Uterus (tissue), 4 donors: ENCODE results near the gene ANKRD40CL. TPM values are rescaled to one million over a fixed set of nuclear protein-coding genes. Genes with fewer than 3 reads are reported as not detected.

ENCODE experiments used
- DNase-seq, 2 donors: peaks; one replicate each; pipeline ENCODE4 v3.0.0-alpha.2; 2019 to 2020
- H3K27ac ChIP-seq, 2 donors: fragments of 200-600 bp; sonication (generic); 1 replicate in 1 of 2; 2 replicates in 1 of 2; pipeline ENCODE4 v1.5.1; 2016 to 2018
- H3K27me3 ChIP-seq, 2 donors: fragments of 200-600 bp; sonication (generic); one replicate each; pipeline ENCODE4 v1.5.1; 2018 to 2019; ENCODE audit warnings: control low read depth in 1 of 2
- H3K36me3 ChIP-seq, 2 donors: fragments of 200-600 bp; sonication (generic); one replicate each; pipeline ENCODE4 v1.5.1; 2019; ENCODE audit warnings: control low read depth in 1 of 2
- H3K4me1 ChIP-seq, 2 donors: fragments of 200-600 bp; sonication (generic); one replicate each; pipeline ENCODE4 v1.5.1; 2018 to 2019; ENCODE audit warnings: control low read depth in 1 of 2
- H3K4me3 ChIP-seq, 2 donors: fragments of 200-600 bp; sonication (generic); 1 replicate in 1 of 2; 2 replicates in 1 of 2; pipeline ENCODE4 v1.5.1; 2018 to 2019; ENCODE audit warnings: mild to moderate bottlenecking in 1 of 2
- H3K9me3 ChIP-seq, 2 donors: fragments of 200-600 bp; sonication (generic); one replicate each; pipeline ENCODE4 v1.5.1; 2019; ENCODE audit warnings: control low read depth in 1 of 2
- POLR2A ChIP-seq, 2 donors: fragments of 450-650 bp; IDR thresholded peaks; one replicate each; pipeline ENCODE4 v1.6.1; 2016; ENCODE audit warnings: antibody characterized with exemption in 2 of 2, mild to moderate bottlenecking in 1 of 2, moderate library complexity in 1 of 2
- intact Hi-C: fragments of 100-400 bp; cut with DNase I; formaldehyde crosslinking; loops from one replicate; pipeline ENCODE4 v1.15.1; 2023; ENCODE audit warnings: low total_unique reads
- microRNA-seq: library from miRNA; unstranded; fragments of <30 nt; microRNA quantifications from one replicate; pipeline ENCODE4, GENCODE V29; 2016; ENCODE audit warnings: borderline microRNAs expressed, borderline replicate concordance
- small RNA-seq: library from RNA; depleted of rRNA; stranded (forward); fragments of <200 nt; gene quantifications from one replicate; pipeline ENCODE3, GENCODE V24; 2016
- total RNA-seq, 4 donors: library from RNA; depleted of rRNA in 3 of 4; stranded (reverse); fragments of >200 nt in 3 of 4; gene quantifications; one replicate each; pipeline versions ENCODE4 v1.1.0 to v1.2.4, GENCODE V29; 2014 to 2023
- TF ChIP-seq, protein P1 (sequence below), 4 experiments: fragments of 200-600 bp in 2 of 4; fragments of 450-650 bp in 2 of 4; sonication (generic) in 2 of 4; IDR thresholded peaks; one replicate each; pipeline ENCODE4 v1.5.1; 2016 to 2019; ENCODE audit warnings: antibody characterized with exemption in 4 of 4, mild to moderate bottlenecking in 2 of 4, moderate library complexity in 1 of 4
- donor health status: DM: yes; HTN: yes; CAD: no.

The ANKRD40CL gene
- total RNA-seq, 4 donors from 2014 or later, result not detected

DNA sequence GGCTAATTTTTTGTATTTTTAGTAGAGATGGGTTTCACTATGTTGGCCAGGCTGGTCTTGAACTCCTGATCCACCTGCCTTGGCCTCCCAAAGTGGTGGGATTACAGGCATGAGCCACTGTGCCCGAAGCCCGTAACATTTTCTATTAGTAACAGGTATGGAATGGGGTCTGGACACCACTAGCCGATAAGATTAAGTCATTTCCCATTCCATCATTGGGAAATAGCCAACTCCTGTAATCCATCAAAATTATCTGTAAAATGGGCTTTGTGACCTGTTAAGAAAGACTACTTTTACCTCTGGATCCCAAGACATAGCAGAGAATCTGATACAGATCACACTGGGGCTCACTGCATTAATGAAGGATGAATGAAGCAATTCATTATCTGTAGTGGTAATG, 51.8 kb downstream of the ANKRD40CL start:
- DNase-seq, result no peak
- no peak for TF ChIP-seq POLR2A (IDR thresholded peaks at IDR 0.05)
- TF ChIP-seq, protein P1, sequence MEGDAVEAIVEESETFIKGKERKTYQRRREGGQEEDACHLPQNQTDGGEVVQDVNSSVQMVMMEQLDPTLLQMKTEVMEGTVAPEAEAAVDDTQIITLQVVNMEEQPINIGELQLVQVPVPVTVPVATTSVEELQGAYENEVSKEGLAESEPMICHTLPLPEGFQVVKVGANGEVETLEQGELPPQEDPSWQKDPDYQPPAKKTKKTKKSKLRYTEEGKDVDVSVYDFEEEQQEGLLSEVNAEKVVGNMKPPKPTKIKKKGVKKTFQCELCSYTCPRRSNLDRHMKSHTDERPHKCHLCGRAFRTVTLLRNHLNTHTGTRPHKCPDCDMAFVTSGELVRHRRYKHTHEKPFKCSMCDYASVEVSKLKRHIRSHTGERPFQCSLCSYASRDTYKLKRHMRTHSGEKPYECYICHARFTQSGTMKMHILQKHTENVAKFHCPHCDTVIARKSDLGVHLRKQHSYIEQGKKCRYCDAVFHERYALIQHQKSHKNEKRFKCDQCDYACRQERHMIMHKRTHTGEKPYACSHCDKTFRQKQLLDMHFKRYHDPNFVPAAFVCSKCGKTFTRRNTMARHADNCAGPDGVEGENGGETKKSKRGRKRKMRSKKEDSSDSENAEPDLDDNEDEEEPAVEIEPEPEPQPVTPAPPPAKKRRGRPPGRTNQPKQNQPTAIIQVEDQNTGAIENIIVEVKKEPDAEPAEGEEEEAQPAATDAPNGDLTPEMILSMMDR (IDR thresholded peaks at IDR 0.05), result no peak
- Histone ChIP-seq H3K27me3 (no peaks in the 10 kb centered on the region), H3K4me1 (no peaks in the 10 kb centered on the region), H3K27ac (no peak overlapping the region), H3K36me3 (no peaks in the 10 kb centered on the region), H3K4me3 (no peak overlapping the region), H3K9me3 (no peaks in the 10 kb centered on the region)
- intact Hi-C loops, result no loop called here

DNA sequence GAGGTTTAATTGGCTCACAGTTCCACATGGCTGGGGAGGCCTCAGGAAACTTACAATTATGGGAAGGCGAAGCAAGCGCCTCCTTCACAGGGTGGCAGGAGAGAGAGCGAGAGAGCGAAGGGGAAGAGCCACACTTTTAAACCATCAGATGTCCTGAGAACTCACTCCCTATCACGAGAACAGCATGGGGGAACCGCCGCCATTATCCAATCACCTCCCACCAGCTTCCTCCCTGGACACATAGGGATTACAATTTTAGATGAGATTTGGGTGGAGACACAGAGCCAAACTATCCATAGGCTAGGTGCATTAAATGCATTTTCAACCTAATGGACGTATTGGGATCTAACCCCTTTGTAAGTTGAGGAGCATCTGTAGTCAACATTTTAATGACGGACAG, 54.7 kb downstream of the ANKRD40CL start:
- no peak for DNase-seq
- H3K4me3 ChIP-seq, result no peak overlapping the region
- H3K27ac ChIP-seq, result no peak overlapping the region
- H3K27me3 ChIP-seq, result no peaks in the 10 kb centered on the region
- no peaks in the 10 kb centered on the region for H3K9me3 ChIP-seq
- H3K4me1 ChIP-seq, result peaks cover 8 to 14% of the 10 kb centered on the region in 2 donors
- no peak for TF ChIP-seq POLR2A (IDR thresholded peaks at IDR 0.05)
- TF ChIP-seq, protein P1 (IDR thresholded peaks at IDR 0.05), result no peak
- intact Hi-C loops, result no loop called here
- no peaks in the 10 kb centered on the region for H3K36me3 ChIP-seq

Small RNAs within 50 kb of the gene (microRNA-seq; reads per million reads assigned to microRNA genes)
- not detected for gene MIR8059

Small RNAs within 50 kb of the gene (small RNA-seq; reads per million reads assigned to genes)
- gene AC005921.1 (not detected), gene MIR8059 (not detected)

Other genes starting within 250 kb of the ANKRD40CL start
- gene EPN3, start 234.8 kb downstream of the ANKRD40CL start, total RNA-seq, result 10 to 100 TPM in 1 of 4 donors, under 1 TPM in 1, not detected in 2; 0.30 to 41.1 TPM
- gene SPATA20, start 220.3 kb downstream of the ANKRD40CL start, total RNA-seq, result 10 to 100 TPM; 39.7 to 57.2 (median 46.2) TPM
- gene CACNA1G, start 206.8 kb downstream of the ANKRD40CL start, total RNA-seq, result 10 to 100 TPM in 2 of 4 donors, under 1 TPM in 2; under 0.01 to 28.9 (median 6.0) TPM
- gene ABCC3, start 132.6 kb downstream of the ANKRD40CL start, total RNA-seq, result 1 to 10 TPM; 1.2 to 4.5 (median 2.6) TPM
- 10 to 100 TPM; 15.0 to 58.0 (median 31.3) TPM for gene ANKRD40, start 59.6 kb downstream of the ANKRD40CL start, total RNA-seq
- gene LUC7L3, start 47.9 kb downstream of the ANKRD40CL start, total RNA-seq, result 100 to 1,000 TPM in 3 of 4 donors, 10 to 100 TPM in 1; 98.1 to 221 (median 163) TPM
- 1 to 10 TPM in 1 of 4 donors, under 1 TPM in 1, not detected in 2; 0.73 to 6.0 TPM for gene WFIKKN2, start 68.1 kb upstream of the ANKRD40CL start, total RNA-seq
- 10 to 100 TPM; 16.5 to 64.3 (median 27.5) TPM for gene TOB1, start 98.8 kb upstream of the ANKRD40CL start, total RNA-seq